Type B pancreatic cell (in vitro differentiated cells): ENCODE measurements around the gene P2RY1. TPM values are rescaled to one million over a fixed set of nuclear protein-coding genes. Genes with fewer than 3 reads are reported as not detected.

Experiments used
- DNase-seq: peaks from one replicate; pipeline ENCODE4 v3.0.0; 2021; ENCODE audit warnings: mixed read lengths; ENCODE audit not compliant: unreplicated experiment; ENCODE audit errors: extremely low spot score
- H3K27ac Mint-ChIP-seq: 2 replicates; pipeline ENCODE4 v1.8.0; 2021; ENCODE audit warnings: mild to moderate bottlenecking, mixed read lengths
- H3K27me3 Mint-ChIP-seq: 2 replicates; pipeline ENCODE4 v1.8.0; 2021; ENCODE audit warnings: mixed read lengths
- H3K36me3 Mint-ChIP-seq: 2 replicates; pipeline ENCODE4 v1.8.0; 2021; ENCODE audit warnings: mixed read lengths
- H3K4me1 Mint-ChIP-seq: one replicate; pipeline ENCODE4 v1.8.0; 2021; ENCODE audit warnings: mixed read lengths; ENCODE audit not compliant: unreplicated experiment
- H3K4me3 Mint-ChIP-seq: 2 replicates; pipeline ENCODE4 v1.8.0; 2021; ENCODE audit warnings: mild to moderate bottlenecking, mixed read lengths
- H3K9me3 Mint-ChIP-seq: 2 replicates; pipeline ENCODE4 v1.8.0; 2021; ENCODE audit warnings: mixed read lengths
- total RNA-seq: library from RNA; stranded (reverse); gene quantifications from 2 replicates; pipeline ENCODE4 v1.2.1, GENCODE V29; 2021; ENCODE audit warnings: low replicate concordance
- TF ChIP-seq, protein P1 (sequence below): fragments of 200-600 bp; sonication (generic); conservative IDR thresholded peaks from 2 replicates; pipeline ENCODE4 v1.5.0; 2021; ENCODE audit warnings: antibody characterized with exemption, mild to moderate bottlenecking

P2RY1 gene
- total RNA-seq, 1 donor from 2014 or later = 3.6 TPM

DNA sequence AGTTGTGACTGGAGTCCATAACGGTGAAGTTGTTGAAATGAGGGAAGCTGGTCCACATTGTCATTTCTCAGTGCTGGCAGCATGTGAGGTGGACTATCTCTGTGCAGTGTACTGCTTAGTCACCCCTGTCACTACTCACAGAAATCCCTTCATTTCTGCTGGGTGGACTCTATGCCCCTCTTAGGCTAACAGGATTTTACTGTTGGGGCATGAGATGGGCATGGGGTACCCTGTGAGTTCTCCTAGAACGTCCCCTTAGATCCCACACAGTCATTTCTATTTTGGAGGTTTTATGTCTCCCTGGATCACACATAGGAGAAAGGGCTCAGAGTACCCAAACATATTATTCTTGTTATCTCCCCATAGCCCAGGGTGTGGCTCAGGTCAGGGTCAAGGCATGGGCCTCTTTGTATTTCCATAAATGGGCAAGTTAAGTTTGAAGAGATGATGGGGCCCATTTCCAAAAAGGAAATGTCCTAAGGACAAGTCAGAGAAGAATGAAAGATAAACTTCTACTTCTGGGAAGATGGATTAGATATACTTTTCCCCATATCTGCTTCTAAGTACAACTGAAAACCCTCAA is 15.2 kb downstream of the P2RY1 start:
- Mint-ChIP-seq H3K4me1 (no peaks in the 10 kb centered on the region), H3K27me3 (no peaks in the 10 kb centered on the region), H3K4me3 (no peak overlapping the region), H3K36me3 (no peaks in the 10 kb centered on the region), H3K27ac (no peak overlapping the region), H3K9me3 (peaks cover 8% of the 10 kb centered on the region)
- TF ChIP-seq, protein P1, sequence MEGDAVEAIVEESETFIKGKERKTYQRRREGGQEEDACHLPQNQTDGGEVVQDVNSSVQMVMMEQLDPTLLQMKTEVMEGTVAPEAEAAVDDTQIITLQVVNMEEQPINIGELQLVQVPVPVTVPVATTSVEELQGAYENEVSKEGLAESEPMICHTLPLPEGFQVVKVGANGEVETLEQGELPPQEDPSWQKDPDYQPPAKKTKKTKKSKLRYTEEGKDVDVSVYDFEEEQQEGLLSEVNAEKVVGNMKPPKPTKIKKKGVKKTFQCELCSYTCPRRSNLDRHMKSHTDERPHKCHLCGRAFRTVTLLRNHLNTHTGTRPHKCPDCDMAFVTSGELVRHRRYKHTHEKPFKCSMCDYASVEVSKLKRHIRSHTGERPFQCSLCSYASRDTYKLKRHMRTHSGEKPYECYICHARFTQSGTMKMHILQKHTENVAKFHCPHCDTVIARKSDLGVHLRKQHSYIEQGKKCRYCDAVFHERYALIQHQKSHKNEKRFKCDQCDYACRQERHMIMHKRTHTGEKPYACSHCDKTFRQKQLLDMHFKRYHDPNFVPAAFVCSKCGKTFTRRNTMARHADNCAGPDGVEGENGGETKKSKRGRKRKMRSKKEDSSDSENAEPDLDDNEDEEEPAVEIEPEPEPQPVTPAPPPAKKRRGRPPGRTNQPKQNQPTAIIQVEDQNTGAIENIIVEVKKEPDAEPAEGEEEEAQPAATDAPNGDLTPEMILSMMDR = no peak
- no peak for DNase-seq

DNA sequence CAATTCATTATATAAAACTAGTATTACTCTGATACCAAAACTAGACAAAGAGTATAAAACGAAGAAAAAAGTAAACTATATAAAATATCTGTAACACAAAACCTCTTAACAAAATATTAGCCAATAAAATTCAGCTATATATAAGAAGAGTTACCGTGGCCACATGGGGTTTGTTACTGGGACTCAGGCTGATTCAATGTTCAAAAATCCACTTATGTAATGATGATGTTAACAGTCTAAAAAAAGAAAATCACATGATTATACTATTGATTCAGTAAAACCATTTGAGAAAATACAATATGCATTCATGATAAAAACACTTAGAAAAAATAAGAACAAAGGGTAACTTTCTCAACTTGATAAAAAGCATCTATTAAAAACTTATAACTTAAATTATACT is 18.3 kb downstream of the P2RY1 start:
- Mint-ChIP-seq H3K4me1 (peaks cover 4% of the 10 kb centered on the region), H3K36me3 (no peaks in the 10 kb centered on the region), H3K4me3 (no peak overlapping the region), H3K27ac (no peak overlapping the region), H3K27me3 (peaks cover 3% of the 10 kb centered on the region), H3K9me3 (peaks cover 3% of the 10 kb centered on the region)
- TF ChIP-seq, protein P1 = no peak
- no peak for DNase-seq

DNA sequence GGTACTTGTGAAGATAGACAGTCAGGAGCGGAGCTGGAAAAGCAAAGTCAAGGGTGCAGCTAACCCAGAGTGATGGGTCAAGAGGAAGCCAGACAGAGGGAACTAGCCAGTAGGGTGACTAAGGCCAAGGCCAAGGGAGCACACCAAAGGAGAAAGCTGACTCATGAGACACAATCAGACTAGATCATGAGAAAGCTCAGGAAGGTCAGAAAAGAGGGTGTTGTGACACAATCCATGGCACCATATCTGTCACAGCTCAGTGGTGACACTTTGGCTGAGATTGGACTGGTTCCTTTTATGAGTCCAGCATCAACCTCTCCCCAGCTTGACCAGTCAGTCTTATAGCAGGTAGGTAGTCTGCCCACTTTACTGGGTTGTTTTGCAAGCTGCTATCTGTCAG is 22.2 kb downstream of the P2RY1 start:
- no peak overlapping the region for H3K27ac Mint-ChIP-seq
- H3K27me3 Mint-ChIP-seq = peaks cover 4% of the 10 kb centered on the region
- TF ChIP-seq, protein P1 = no peak
- no peak for DNase-seq
- H3K36me3 Mint-ChIP-seq = no peaks in the 10 kb centered on the region
- no peak overlapping the region for H3K4me3 Mint-ChIP-seq
- peaks cover 4% of the 10 kb centered on the region for H3K4me1 Mint-ChIP-seq
- H3K9me3 Mint-ChIP-seq = no peaks in the 10 kb centered on the region

DNA sequence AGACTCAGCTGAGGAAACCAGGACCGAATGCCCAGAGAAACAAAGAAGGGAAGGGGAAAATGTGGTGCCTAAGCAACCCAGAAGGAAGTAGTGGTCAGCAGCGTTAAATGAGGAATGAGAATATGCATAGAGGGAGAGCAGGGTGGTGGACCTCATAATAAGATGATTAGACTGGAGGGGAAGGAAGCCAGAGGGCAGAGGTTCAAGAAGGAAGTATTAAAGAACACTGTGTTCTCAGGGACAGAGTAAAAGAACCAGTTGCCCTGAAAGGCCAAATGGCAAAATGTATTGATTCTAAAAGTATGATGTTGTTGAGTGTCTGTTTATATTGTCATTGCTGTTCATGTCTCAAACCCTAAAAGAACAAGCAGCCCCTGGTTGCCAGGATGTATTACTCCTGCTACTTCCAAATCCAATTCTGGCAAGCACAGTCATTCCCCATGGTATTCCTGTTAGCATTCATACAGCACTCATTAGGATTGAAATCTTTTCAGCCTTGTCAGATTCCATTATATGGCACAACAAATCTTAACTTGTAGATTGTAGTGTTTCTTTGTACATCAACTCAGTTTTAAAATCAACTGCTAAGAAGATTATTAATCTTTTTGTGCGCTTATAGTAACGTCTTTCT is 23.4 kb downstream of the P2RY1 start:
- H3K9me3 Mint-ChIP-seq = no peaks in the 10 kb centered on the region
- H3K27ac Mint-ChIP-seq = no peak overlapping the region
- no peak overlapping the region for H3K4me3 Mint-ChIP-seq
- H3K27me3 Mint-ChIP-seq = peaks cover 4% of the 10 kb centered on the region
- TF ChIP-seq, protein P1 = no peak
- no peak for DNase-seq
- no peaks in the 10 kb centered on the region for H3K36me3 Mint-ChIP-seq
- peaks cover 4% of the 10 kb centered on the region for H3K4me1 Mint-ChIP-seq

DNA sequence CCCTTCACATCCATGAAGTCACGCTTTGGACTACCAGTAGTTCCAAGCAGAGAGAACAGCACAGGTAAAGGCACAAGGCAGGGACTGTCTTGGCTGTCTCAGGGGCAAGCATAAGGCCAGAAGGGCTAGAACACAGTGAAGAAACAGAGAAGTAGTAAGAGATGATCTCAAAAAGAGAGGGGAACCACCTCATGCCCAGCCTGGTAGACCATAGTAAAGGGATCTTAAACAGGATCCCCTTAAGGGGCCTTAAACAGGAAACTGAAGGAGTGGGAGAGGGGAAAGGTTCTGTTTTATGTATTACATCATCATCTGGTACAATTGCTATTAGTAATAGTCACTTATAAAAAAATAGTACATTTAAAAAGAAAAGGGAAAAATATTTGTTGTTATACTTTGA is 25.8 kb downstream of the P2RY1 start:
- TF ChIP-seq, protein P1 = no peak
- DNase-seq = no peak
- Mint-ChIP-seq H3K27ac (no peak overlapping the region), H3K27me3 (peaks cover 4% of the 10 kb centered on the region), H3K36me3 (no peaks in the 10 kb centered on the region), H3K9me3 (no peaks in the 10 kb centered on the region), H3K4me1 (peaks cover 4% of the 10 kb centered on the region), H3K4me3 (no peak overlapping the region)
